Naive thymus-derived CD8-positive, alpha-beta T cell (primary cell): Measurements from ENCODE around the gene SPINDOC. TPM values are rescaled to one million over a fixed set of nuclear protein-coding genes. Genes with fewer than 3 reads are reported as not detected.
A peak's percentile ranks its signal among the peaks of the same experiment; 100 is the strongest.

Source experiments
- ATAC-seq, 2 donors: fragments of 150-1000 bp; cut with Tn5 transposase in 1 of 2; sonication (Bioruptor Pico), chemical (Tn5 transposase) in 1 of 2; 1 replicate in 1 of 2; 2 replicates in 1 of 2; pipeline ENCODE4 v1.10.0; 2021; ENCODE audit warnings: mild to moderate bottlenecking in 2 of 2, moderate library complexity in 2 of 2
- POLR2A ChIA-PET: fragments of 350-600 bp; sonication (Branson Sonifier 250); formaldehyde crosslinking; loops from one replicate; lab custom pipeline; 2021; ENCODE audit warnings: antibody characterized with exemption; lab: Charles Lee
- DNase-seq, 10 donors: peaks; one replicate each; pipeline versions ENCODE4 v3.0.0 to v3.0.0-alpha.2; 2020 to 2022
- H3K27ac Mint-ChIP-seq, 10 donors: one replicate each; pipeline ENCODE4 v1.8.0; 2020 to 2022; ENCODE audit warnings: mild to moderate bottlenecking in 10 of 10, mixed read lengths in 10 of 10, moderate library complexity in 4 of 10, inconsistent platforms in 1 of 10
- H3K27me3 Mint-ChIP-seq, 5 donors: one replicate each; pipeline ENCODE4 v1.8.0; 2021 to 2022; ENCODE audit warnings: mixed read lengths in 5 of 5
- H3K36me3 Mint-ChIP-seq, 3 donors: one replicate each; pipeline ENCODE4 v1.8.0; 2020 to 2022; ENCODE audit warnings: mixed read lengths in 3 of 3, mild to moderate bottlenecking in 2 of 3, inconsistent platforms in 1 of 3
- H3K4me1 Mint-ChIP-seq, 4 donors: one replicate each; pipeline ENCODE4 v1.8.0; 2021 to 2022; ENCODE audit warnings: mixed read lengths in 4 of 4
- H3K4me3 Mint-ChIP-seq, 10 donors: one replicate each; pipeline ENCODE4 v1.8.0; 2020 to 2022; ENCODE audit warnings: mild to moderate bottlenecking in 10 of 10, mixed read lengths in 10 of 10, moderate library complexity in 6 of 10, inconsistent platforms in 1 of 10
- H3K9me3 Mint-ChIP-seq, 9 donors: one replicate each; pipeline ENCODE4 v1.8.0; 2020 to 2022; ENCODE audit warnings: mixed read lengths in 9 of 9, mild to moderate bottlenecking in 3 of 9, inconsistent platforms in 1 of 9, moderate library complexity in 1 of 9
- polyA plus RNA-seq, 3 donors: library from polyadenylated mRNA; unstranded; fragments of 300-500 nt; fragmentation: Illumina TruSeq; gene quantifications; one replicate each; pipeline ENCODE4 v1.2.3, GENCODE V29; 2021
- total RNA-seq, 8 experiments: library from RNA in 2 of 8; stranded (reverse) in 2 of 8; gene quantifications; one replicate each; pipeline ENCODE4 v1.2.3 and lab custom pipeline; 2021 to 2026

SPINDOC gene
- total and polyA plus RNA-seq, 5 experiments from 2014 or later, result 0.47 to 13.0 (median 0.66) TPM

DNA sequence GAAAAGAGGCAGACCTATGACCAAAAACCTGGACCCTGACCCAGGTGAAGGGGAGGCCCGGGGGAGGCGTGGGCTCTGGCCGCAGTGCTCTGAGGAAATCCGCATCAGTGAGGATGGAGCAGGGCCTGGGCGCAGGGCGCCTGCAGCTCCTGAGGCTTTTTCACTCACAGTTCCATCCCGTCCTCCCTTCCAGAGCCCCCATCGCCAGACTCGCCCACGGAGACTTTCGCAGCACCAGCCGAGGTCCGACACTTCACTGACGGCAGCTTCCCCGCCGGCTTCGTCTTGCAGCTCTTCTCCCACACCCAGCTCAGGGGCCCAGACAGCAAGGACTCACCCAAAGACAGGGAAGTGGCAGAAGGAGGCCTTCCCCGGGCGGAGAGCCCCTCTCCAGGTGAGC, 5.4 kb downstream of the SPINDOC start:
- Mint-ChIP-seq H3K27ac (no peak overlapping the region), H3K27me3 (no peaks in the 10 kb centered on the region), H3K4me1 (peaks cover 9 to 21% (median 18%) of the 10 kb centered on the region in 4 donors), H3K36me3 (peaks cover 0 to 63% (median 18%) of the 10 kb centered on the region in 3 donors), H3K9me3 (no peaks in the 10 kb centered on the region), H3K4me3 (no peak overlapping the region)
- POLR2A ChIA-PET, result no interaction called here
- ATAC-seq (no peak), DNase-seq (no peak)

DNA sequence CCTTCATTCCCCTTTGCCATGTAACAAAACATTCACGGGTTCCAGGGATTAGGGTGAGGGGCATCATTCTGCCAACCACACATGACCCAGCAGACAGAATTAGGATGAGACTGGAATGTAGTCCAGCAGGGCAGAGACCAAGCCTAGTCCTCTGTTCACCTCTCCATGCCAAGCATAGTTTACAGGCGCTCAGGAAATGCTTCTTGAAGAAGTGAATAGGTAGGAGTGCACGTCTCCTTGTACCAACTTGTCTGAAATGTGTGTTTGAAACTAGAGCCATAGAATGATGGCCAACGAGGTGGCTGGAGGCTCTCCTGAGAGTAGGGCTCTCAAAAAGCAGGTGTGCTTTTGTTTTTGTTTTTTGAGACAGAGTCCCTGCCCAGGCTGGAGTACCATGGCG, 8.2 kb downstream of the SPINDOC start:
- POLR2A ChIA-PET, result no interaction called here
- peaks cover 0 to 78% (median 20%) of the 10 kb centered on the region in 3 donors for H3K36me3 Mint-ChIP-seq
- peaks cover 0 to 6% (median 1%) of the 10 kb centered on the region in 4 donors for H3K4me1 Mint-ChIP-seq
- H3K27ac Mint-ChIP-seq, result peak overlapping the region in 3 of 10 donors; percentile 11 to 63 (median 46)
- ATAC-seq (no peak), DNase-seq (no peak)
- H3K9me3 Mint-ChIP-seq, result no peaks in the 10 kb centered on the region
- no peaks in the 10 kb centered on the region for H3K27me3 Mint-ChIP-seq
- no peak overlapping the region for H3K4me3 Mint-ChIP-seq

- no peak for ATAC-seq
- POLR2A ChIA-PET, result interaction anchor here (0.5 kb wide), 1 partner anchor 39 kb away, joined by 4 read pairs; no protein-coding TSS in a partner anchor
- Mint-ChIP-seq H3K4me1 (peaks cover 0 to 4% (median 0%) of the 10 kb centered on the region in 4 donors), H3K36me3 (peaks cover 0 to 41% (median 10%) of the 10 kb centered on the region in 3 donors), H3K27ac (no peak overlapping the region), H3K27me3 (no peaks in the 10 kb centered on the region), H3K4me3 (no peak overlapping the region), H3K9me3 (no peaks in the 10 kb centered on the region)
- no peak for DNase-seq
These were observed 13.4 kb downstream of the SPINDOC start for GRCh38 chr11:63826471-63827190.

DNA sequence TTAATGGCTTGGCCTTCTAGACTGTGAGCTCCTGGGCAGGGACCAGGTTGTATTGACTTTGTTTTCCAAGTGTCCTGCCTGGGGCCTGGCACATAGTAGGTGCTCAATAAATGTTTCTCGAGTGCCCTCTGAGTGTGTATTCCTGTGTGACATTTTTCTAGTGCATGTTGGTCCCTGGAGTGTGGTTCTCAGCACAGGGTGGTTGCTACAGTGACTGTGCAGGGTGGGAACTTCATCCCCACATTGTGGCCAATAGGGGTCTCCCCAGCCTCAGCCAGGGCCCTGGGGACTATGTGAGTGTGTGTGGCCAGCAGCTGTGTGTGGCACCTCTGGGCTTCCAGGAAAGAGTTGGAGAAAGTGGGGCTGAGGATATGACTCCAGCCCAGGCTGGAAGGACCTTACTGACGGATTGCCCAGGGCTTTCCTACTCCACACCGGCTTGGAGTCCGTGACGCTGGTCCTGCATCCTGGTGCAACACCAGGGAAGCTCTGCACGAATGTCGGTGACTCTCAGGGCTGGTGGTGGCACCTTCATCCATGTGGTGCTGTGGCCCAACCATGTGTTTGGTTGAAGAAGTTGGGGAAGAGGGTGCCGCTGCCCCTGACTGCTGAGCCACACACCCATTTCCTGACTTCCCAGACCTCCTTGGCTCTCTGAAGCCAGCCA, 16.7 kb downstream of the SPINDOC start:
- Mint-ChIP-seq H3K4me3 (no peak overlapping the region), H3K4me1 (peaks cover 0 to 9% (median 4%) of the 10 kb centered on the region in 4 donors), H3K27me3 (no peaks in the 10 kb centered on the region), H3K27ac (peak overlapping the region in 1 of 10 donors; percentile 24), H3K36me3 (peaks cover 0 to 11% (median 0%) of the 10 kb centered on the region in 3 donors), H3K9me3 (no peaks in the 10 kb centered on the region)
- DNase-seq (no peak), ATAC-seq (peak; percentile 44 to 47)
- POLR2A ChIA-PET, result no interaction called here

GRCh38 chr11:63831326-63831725, 18.1 kb downstream of the SPINDOC start:
- DNase-seq (no peak), ATAC-seq (no peak)
- POLR2A ChIA-PET, result interaction anchor here (0.7 to 1.0 kb wide), 2 partner anchors 36 to 62 kb away, joined by 3 read pairs; no protein-coding TSS in a partner anchor
- Mint-ChIP-seq H3K36me3 (peaks cover 0 to 6% (median 0%) of the 10 kb centered on the region in 3 donors), H3K4me3 (no peak overlapping the region), H3K4me1 (peaks cover 0 to 9% (median 3%) of the 10 kb centered on the region in 4 donors), H3K9me3 (no peaks in the 10 kb centered on the region), H3K27me3 (no peaks in the 10 kb centered on the region), H3K27ac (no peak overlapping the region)

- Mint-ChIP-seq H3K27me3 (no peaks in the 10 kb centered on the region), H3K9me3 (no peaks in the 10 kb centered on the region), H3K4me1 (peaks cover 6 to 15% (median 10%) of the 10 kb centered on the region in 4 donors), H3K36me3 (peaks cover 0 to 6% (median 0%) of the 10 kb centered on the region in 3 donors), H3K27ac (peak overlapping the region in 2 of 10 donors; percentile 35 to 52), H3K4me3 (no peak overlapping the region)
- ATAC-seq, result no peak
- POLR2A ChIA-PET, result interaction anchor here (1.0 kb wide), 1 partner anchor 35 kb away, joined by 3 read pairs; no protein-coding TSS in a partner anchor
- no peak for DNase-seq
These were observed 19.1 kb downstream of the SPINDOC start for GRCh38 chr11:63832336-63832735.

- POLR2A ChIA-PET, result no interaction called here
- peaks cover 0 to 4% (median 0%) of the 10 kb centered on the region in 3 donors for H3K36me3 Mint-ChIP-seq
- no peaks in the 10 kb centered on the region for H3K27me3 Mint-ChIP-seq
- ATAC-seq (no peak), DNase-seq (no peak)
- no peaks in the 10 kb centered on the region for H3K9me3 Mint-ChIP-seq
- H3K4me1 Mint-ChIP-seq, result peaks cover 12 to 22% (median 17%) of the 10 kb centered on the region in 4 donors
- H3K27ac Mint-ChIP-seq, result peak overlapping the region in 1 of 10 donors; percentile 5
- H3K4me3 Mint-ChIP-seq, result no peak overlapping the region
These were observed 19.8 kb downstream of the SPINDOC start for GRCh38 chr11:63833048-63833447.

GRCh38 chr11:63834535-63835157, 21.4 kb downstream of the SPINDOC start:
- H3K27me3 Mint-ChIP-seq, result no peaks in the 10 kb centered on the region
- peaks cover 14 to 27% (median 22%) of the 10 kb centered on the region in 4 donors for H3K4me1 Mint-ChIP-seq
- DNase-seq, result no peak
- H3K36me3 Mint-ChIP-seq, result no peaks in the 10 kb centered on the region
- H3K27ac Mint-ChIP-seq, result peak overlapping the region in 1 of 10 donors; percentile 51
- ATAC-seq, result no peak
- no peak overlapping the region for H3K4me3 Mint-ChIP-seq
- H3K9me3 Mint-ChIP-seq, result no peaks in the 10 kb centered on the region
- POLR2A ChIA-PET, result no interaction called here

- Mint-ChIP-seq H3K4me1 (peaks cover 19 to 32% (median 24%) of the 10 kb centered on the region in 4 donors), H3K27ac (peak overlapping the region in 1 of 10 donors; percentile 54), H3K27me3 (no peaks in the 10 kb centered on the region), H3K36me3 (no peaks in the 10 kb centered on the region), H3K4me3 (no peak overlapping the region), H3K9me3 (no peaks in the 10 kb centered on the region)
- no peak for DNase-seq
- ATAC-seq, result no peak
- POLR2A ChIA-PET, result interaction anchor here (0.7 kb wide), 1 partner anchor 72 kb away, joined by 4 read pairs; no protein-coding TSS in a partner anchor
These were observed 21.9 kb downstream of the SPINDOC start for GRCh38 chr11:63835158-63835545.

GRCh38 chr11:63837027-63837688, 23.9 kb downstream of the SPINDOC start:
- POLR2A ChIA-PET, result interaction anchor here (0.6 to 3.8 kb wide), 16 partner anchors 9 to 1074 kb away, joined by 3 to 34 read pairs (median 6); partner anchors contain the start of genes RCOR2 and ZFTA
- Mint-ChIP-seq H3K9me3 (no peaks in the 10 kb centered on the region), H3K27ac (peak overlapping the region in 9 of 10 donors; percentile 80 to 93 (median 87)), H3K36me3 (peaks cover 0 to 5% (median 0%) of the 10 kb centered on the region in 3 donors), H3K4me3 (peak overlapping the region in 9 of 10 donors; percentile 61 to 94 (median 70)), H3K27me3 (no peaks in the 10 kb centered on the region), H3K4me1 (peaks cover 36 to 49% (median 44%) of the 10 kb centered on the region in 4 donors)
- DNase-seq, result peak; percentile 48 to 86 (median 73)
- ATAC-seq, result no peak

GRCh38 chr11:63837739-63838138, 24.5 kb downstream of the SPINDOC start:
- Mint-ChIP-seq H3K27me3 (no peaks in the 10 kb centered on the region), H3K9me3 (no peaks in the 10 kb centered on the region), H3K4me3 (peak overlapping the region in 9 of 10 donors; percentile 61 to 94 (median 87)), H3K4me1 (peaks cover 38 to 50% (median 46%) of the 10 kb centered on the region in 4 donors), H3K27ac (peak overlapping the region in 9 of 10 donors; percentile 80 to 93 (median 88)), H3K36me3 (peaks cover 0 to 11% (median 0%) of the 10 kb centered on the region in 3 donors)
- POLR2A ChIA-PET, result interaction anchor here (0.6 to 3.8 kb wide), 21 partner anchors 9 to 1075 kb away, joined by 3 to 34 read pairs (median 6); partner anchors contain the start of genes PRDX5, RCOR2, TRMT112 and ZFTA
- no peak for DNase-seq
- ATAC-seq, result no peak
